M059J (cell line): Measurements from ENCODE around the gene CIZ1. TPM values are rescaled to one million over a fixed set of nuclear protein-coding genes. Genes with fewer than 3 reads are reported as not detected.
A peak's percentile ranks its signal among the peaks of the same experiment; 100 is the strongest.

Source experiments
- DNase-seq: peaks from one replicate; pipeline ENCODE4 v3.0.0-alpha.2; 2012; ENCODE audit warnings: low read depth
- total RNA-seq: library from RNA; depleted of rRNA; stranded (reverse); fragments of >200 nt; shearing (Covaris generic); gene quantifications from 2 replicates; pipeline ENCODE4 v1.2.3, GENCODE V29; 2014

The CIZ1 gene
- total RNA-seq, 1 experiment from 2014 or later, result 52.4 TPM

- DNase-seq, result peak; percentile 46
These were observed 23.5 kb upstream of the CIZ1 start for GRCh38 chr9:128214571-128215490.

- no peak for DNase-seq
These were observed 22.6 kb upstream of the CIZ1 start for GRCh38 chr9:128213746-128214497.

- DNase-seq, result no peak
These were observed 20.6 kb upstream of the CIZ1 start for GRCh38 chr9:128211981-128212281.

- no peak for DNase-seq
These were observed 20.0 kb upstream of the CIZ1 start for GRCh38 chr9:128211186-128211980.

- no peak for DNase-seq
These were observed 17.7 kb upstream of the CIZ1 start for GRCh38 chr9:128208946-128209669.

GRCh38 chr9:128208386-128208785 lies 17.0 kb upstream of the CIZ1 start:
- DNase-seq, result no peak

GRCh38 chr9:128206916-128207910 lies 15.8 kb upstream of the CIZ1 start:
- no peak for DNase-seq

- no peak for DNase-seq
These were observed 15.1 kb upstream of the CIZ1 start for GRCh38 chr9:128206484-128206883.

GRCh38 chr9:128205296-128205944 lies 14.0 kb upstream of the CIZ1 start:
- no peak for DNase-seq

- no peak for DNase-seq
These were observed 13.5 kb upstream of the CIZ1 start for GRCh38 chr9:128204858-128205257.

- DNase-seq, result peak; percentile 73
These were observed 12.6 kb upstream of the CIZ1 start for GRCh38 chr9:128203707-128204551.

GRCh38 chr9:128203024-128203706 lies 11.8 kb upstream of the CIZ1 start, which contains the start of gene DNM1:
TSS of gene DNM1 (plus strand) at chr9:128203379. CDS start at chr9:128203471, 92 bp downstream.
- peak; percentile 67 for DNase-seq

GRCh38 chr9:128202648-128203023 lies 11.3 kb upstream of the CIZ1 start:
- DNase-seq, result no peak

- no peak for DNase-seq
These were observed 10.3 kb upstream of the CIZ1 start for GRCh38 chr9:128201441-128202369.

GRCh38 chr9:128193469-128194096 lies 2.2 kb upstream of the CIZ1 start:
- DNase-seq, result no peak

GRCh38 chr9:128192601-128193371 lies 1.4 kb upstream of the CIZ1 start:
- DNase-seq, result no peak
